ENCODE data around the gene EIF1B.
A peak's percentile ranks its signal among the peaks of the same experiment; 100 is the strongest.

EIF1B gene

DNA sequence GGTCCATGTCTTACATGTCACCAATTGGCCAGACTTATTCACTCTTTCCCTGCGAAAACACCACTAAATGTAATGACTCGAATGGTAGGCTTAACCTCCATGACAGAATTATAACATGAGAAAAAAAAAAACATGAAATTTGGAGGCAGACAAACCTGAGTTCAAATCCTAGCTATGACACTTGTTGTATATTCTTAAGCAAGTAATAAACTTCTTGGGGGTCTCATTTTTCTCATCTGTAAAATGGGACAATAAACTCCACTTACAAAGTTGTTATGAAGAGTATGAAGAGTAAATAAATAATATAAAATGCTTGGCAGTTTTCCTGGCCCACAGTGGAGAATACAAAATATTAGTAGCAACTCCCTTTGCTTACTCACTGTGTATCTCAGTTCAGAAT, 11.4 kb upstream of the EIF1B start:
- peaks cover 2% of the 10 kb centered on the region for H3K36me3 Mint-ChIP-seq (ENCODE audit: low read depth)
- no peaks in the 10 kb centered on the region for H3K4me1 Mint-ChIP-seq (ENCODE audit: low read depth)
- no peaks in the 10 kb centered on the region for H3K9me3 Mint-ChIP-seq
- no peaks in the 10 kb centered on the region for H3K27me3 Mint-ChIP-seq (ENCODE audit: low read depth)
- no peak overlapping the region for H3K27ac Mint-ChIP-seq
- H3K4me3 Mint-ChIP-seq, result no peak overlapping the region

GRCh38 chr3:40299130-40299720, 10.3 kb upstream of the EIF1B start:
- no peaks in the 10 kb centered on the region for H3K4me1 Mint-ChIP-seq (ENCODE audit: low read depth)

DNA sequence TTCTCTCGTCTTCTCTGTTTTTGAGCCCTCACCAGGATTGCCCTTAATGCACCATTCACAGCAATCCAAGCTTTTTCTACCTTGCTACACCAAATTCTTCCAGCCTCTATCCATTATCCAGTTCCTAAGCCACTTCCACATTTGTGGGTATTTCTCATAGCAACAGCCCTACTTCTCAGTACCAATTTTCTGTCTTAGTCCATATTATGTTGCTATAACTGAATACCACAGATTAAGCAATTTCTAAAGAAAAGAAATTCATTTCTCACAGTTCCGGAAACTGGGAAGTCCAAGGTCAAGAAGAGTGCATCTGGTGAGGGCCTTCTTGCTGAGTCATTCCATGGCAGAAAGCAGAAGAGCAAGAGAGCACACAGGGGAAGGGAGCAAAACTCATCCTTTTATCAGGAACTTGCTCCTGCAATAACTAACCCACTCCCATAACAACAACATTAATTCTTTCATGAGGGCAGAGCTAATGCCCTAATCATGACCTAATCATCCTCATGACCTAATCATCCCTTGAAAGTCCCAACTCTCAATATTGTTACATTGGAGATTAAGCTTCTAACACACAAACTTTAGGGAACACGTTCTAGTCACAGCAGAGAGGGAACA, 9.7 kb upstream of the EIF1B start:
- Mint-ChIP-seq H3K36me3 (ENCODE audit: low read depth) (peaks cover 2% of the 10 kb centered on the region), H3K27me3 (ENCODE audit: low read depth) (no peaks in the 10 kb centered on the region), H3K4me1 (ENCODE audit: low read depth) (no peaks in the 10 kb centered on the region), H3K4me3 (no peak overlapping the region), H3K27ac (no peak overlapping the region), H3K9me3 (no peaks in the 10 kb centered on the region)

More at GRCh38 chr3:40299130-40299720, 10.3 kb upstream of the EIF1B start:
- Mint-ChIP-seq H3K27me3 (ENCODE audit: low read depth) (no peaks in the 10 kb centered on the region), H3K4me3 (no peak overlapping the region), H3K36me3 (ENCODE audit: low read depth) (peaks cover 2% of the 10 kb centered on the region), H3K27ac (no peak overlapping the region), H3K9me3 (no peaks in the 10 kb centered on the region)

DNA sequence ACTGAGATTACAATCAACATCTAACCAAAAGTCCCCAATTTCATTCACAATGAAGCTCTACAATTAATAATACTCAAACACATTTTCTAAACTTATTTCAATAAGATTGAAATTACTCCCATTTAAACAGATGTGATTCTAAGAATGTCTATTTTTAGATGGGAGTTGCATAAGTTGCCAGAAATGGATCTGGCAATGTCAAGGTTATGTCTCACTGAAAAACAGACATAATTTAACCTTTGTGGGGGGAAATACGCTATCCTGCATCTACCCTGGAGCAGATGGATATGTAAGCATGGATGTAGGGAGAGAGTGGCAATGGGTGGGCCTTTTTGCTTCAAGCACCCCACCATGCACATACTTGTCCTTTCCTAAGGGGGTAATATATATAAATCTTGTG, 6.7 kb upstream of the EIF1B start:
- no peak overlapping the region for H3K4me3 Mint-ChIP-seq
- no peaks in the 10 kb centered on the region for H3K4me1 Mint-ChIP-seq (ENCODE audit: low read depth)
- peaks cover 2% of the 10 kb centered on the region for H3K36me3 Mint-ChIP-seq (ENCODE audit: low read depth)
- H3K27me3 Mint-ChIP-seq (ENCODE audit: low read depth), result no peaks in the 10 kb centered on the region
- H3K9me3 Mint-ChIP-seq, result no peaks in the 10 kb centered on the region
- H3K27ac Mint-ChIP-seq, result no peak overlapping the region

GRCh38 chr3:40304352-40304751, 5.2 kb upstream of the EIF1B start:
- Mint-ChIP-seq H3K36me3 (ENCODE audit: low read depth) (peaks cover 2% of the 10 kb centered on the region), H3K9me3 (no peaks in the 10 kb centered on the region), H3K4me1 (ENCODE audit: low read depth) (peaks cover 7% of the 10 kb centered on the region), H3K27ac (no peak overlapping the region), H3K4me3 (no peak overlapping the region), H3K27me3 (ENCODE audit: low read depth) (no peaks in the 10 kb centered on the region)

GRCh38 chr3:40306336-40306735, 3.2 kb upstream of the EIF1B start:
- Mint-ChIP-seq H3K9me3 (no peaks in the 10 kb centered on the region), H3K4me3 (no peak overlapping the region), H3K4me1 (ENCODE audit: low read depth) (peaks cover 14% of the 10 kb centered on the region), H3K27me3 (ENCODE audit: low read depth) (no peaks in the 10 kb centered on the region), H3K27ac (no peak overlapping the region), H3K36me3 (ENCODE audit: low read depth) (peaks cover 10% of the 10 kb centered on the region)

DNA sequence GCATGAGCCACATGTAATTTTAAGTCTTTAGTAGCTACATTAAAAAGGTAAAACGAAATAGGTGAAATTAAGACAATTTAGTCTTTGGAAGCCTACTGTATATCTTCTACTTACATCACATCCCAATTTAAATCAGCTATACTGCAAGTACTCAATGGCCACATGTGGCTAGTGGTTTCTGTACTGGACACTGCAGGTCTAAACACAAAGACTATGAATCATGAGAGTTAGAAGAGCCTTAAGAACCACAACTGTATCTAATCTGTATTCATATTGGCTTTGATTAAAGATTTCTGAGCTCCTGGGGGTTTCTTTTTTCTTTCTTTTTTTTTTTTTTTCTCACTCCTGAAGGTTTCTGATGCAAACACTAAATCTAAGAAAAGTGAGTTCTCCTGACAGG, 2.3 kb upstream of the EIF1B start:
- Mint-ChIP-seq H3K27me3 (ENCODE audit: low read depth) (no peaks in the 10 kb centered on the region), H3K4me3 (no peak overlapping the region), H3K9me3 (no peaks in the 10 kb centered on the region), H3K4me1 (ENCODE audit: low read depth) (peaks cover 17% of the 10 kb centered on the region), H3K27ac (no peak overlapping the region), H3K36me3 (ENCODE audit: low read depth) (peaks cover 13% of the 10 kb centered on the region)

- no peaks in the 10 kb centered on the region for H3K9me3 Mint-ChIP-seq
- H3K27me3 Mint-ChIP-seq (ENCODE audit: low read depth), result no peaks in the 10 kb centered on the region
- H3K36me3 Mint-ChIP-seq (ENCODE audit: low read depth), result peaks cover 23% of the 10 kb centered on the region
- H3K4me1 Mint-ChIP-seq (ENCODE audit: low read depth), result peaks cover 17% of the 10 kb centered on the region
- peak overlapping the region; percentile 97 for H3K27ac Mint-ChIP-seq
- H3K4me3 Mint-ChIP-seq, result peak overlapping the region; percentile 100
These were observed 636 bp upstream of the EIF1B start for GRCh38 chr3:40308725-40309417.

DNA sequence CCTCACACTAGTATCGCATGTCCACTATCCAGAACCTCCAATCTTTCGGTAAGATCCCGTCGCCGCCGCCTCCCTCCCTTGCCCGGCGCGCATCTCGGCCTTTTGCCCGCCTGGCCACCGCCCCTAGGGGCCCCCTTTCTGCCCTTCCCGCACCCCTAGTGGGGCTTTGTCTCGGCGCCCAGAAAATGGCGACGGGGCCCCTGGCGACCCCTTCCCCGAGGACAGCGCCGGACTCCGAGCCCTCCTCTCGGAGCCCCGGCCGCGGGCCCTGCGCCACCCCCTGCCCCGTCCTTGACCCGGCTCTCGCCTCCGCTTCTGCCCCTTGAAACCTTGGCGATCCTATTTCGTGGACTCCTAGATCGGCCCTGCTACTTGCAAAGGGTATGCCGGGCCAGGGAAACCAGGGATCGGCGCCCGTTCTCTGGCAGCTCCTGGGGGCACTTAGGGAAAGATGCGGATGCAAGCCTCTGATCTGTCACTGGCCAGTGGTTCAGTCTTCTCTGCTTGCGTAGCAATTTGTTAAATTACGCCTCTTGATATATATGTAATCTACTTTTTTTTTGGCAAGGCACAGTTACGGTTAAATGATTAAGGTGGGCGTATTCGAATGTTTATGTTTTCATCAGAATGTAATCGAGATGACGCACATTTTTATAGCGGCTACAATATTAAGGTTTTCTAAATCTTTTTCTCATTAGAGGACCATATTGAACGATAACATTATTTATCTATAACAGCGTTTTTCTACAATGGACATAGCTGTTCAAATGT, 603 bp downstream of the EIF1B start:
- no peaks in the 10 kb centered on the region for H3K27me3 Mint-ChIP-seq (ENCODE audit: low read depth)
- peak overlapping the region; percentile 100 for H3K4me3 Mint-ChIP-seq
- no peaks in the 10 kb centered on the region for H3K9me3 Mint-ChIP-seq
- H3K36me3 Mint-ChIP-seq (ENCODE audit: low read depth), result peaks cover 24% of the 10 kb centered on the region
- H3K4me1 Mint-ChIP-seq (ENCODE audit: low read depth), result peaks cover 17% of the 10 kb centered on the region
- H3K27ac Mint-ChIP-seq, result peak overlapping the region; percentile 97

GRCh38 chr3:40310705-40311104, 1.2 kb downstream of the EIF1B start:
- peaks cover 17% of the 10 kb centered on the region for H3K4me1 Mint-ChIP-seq (ENCODE audit: low read depth)
- no peaks in the 10 kb centered on the region for H3K9me3 Mint-ChIP-seq
- peak overlapping the region; percentile 100 for H3K4me3 Mint-ChIP-seq
- peak overlapping the region; percentile 97 for H3K27ac Mint-ChIP-seq
- no peaks in the 10 kb centered on the region for H3K27me3 Mint-ChIP-seq (ENCODE audit: low read depth)
- peaks cover 24% of the 10 kb centered on the region for H3K36me3 Mint-ChIP-seq (ENCODE audit: low read depth)

- no peak overlapping the region for H3K4me3 Mint-ChIP-seq
- H3K27ac Mint-ChIP-seq, result no peak overlapping the region
- H3K36me3 Mint-ChIP-seq (ENCODE audit: low read depth), result peaks cover 24% of the 10 kb centered on the region
- peaks cover 17% of the 10 kb centered on the region for H3K4me1 Mint-ChIP-seq (ENCODE audit: low read depth)
- H3K9me3 Mint-ChIP-seq, result no peaks in the 10 kb centered on the region
- no peaks in the 10 kb centered on the region for H3K27me3 Mint-ChIP-seq (ENCODE audit: low read depth)
These were observed 3.2 kb downstream of the EIF1B start for GRCh38 chr3:40312661-40313226.

DNA sequence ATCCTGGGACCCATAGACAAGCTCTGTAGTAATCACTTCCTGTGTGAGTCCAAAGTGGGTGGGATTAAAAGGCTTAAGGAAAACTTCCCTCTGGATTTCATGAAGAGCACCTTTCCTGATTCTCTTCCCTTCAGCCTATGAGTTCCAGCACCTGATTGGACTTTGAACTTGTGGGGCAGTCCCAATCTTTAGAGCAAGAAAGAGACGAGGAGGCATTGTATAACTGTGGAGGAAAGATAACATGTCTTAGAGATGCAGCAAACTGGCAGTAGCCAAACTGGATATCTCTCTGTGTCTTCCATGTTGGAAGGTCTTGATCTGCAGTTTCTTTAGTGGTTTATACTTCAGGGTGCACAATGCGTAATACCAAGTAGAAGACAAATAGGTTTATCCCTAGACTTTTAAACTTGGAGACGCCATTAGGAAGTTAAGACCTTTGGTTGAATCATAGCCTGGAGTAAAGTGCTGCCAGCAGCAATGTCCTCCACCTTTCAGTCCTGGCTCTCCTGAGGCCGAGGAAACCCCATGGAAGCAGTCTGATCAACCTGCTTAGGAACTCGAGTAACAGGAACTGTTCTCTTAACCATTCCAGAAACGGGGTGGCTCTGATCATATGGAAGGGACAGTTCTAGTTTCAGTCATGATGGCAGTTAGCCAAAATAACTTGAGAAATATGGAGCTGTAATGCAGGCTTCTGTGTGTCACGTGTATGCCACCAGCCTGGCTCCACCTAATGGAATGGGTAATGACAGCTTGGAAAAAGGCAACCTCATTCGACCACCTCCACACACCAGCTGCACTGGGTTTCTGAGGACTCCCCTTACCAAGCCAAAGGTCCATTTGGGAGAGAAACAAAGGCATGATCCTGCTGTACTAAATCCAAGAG, 4.7 kb downstream of the EIF1B start:
- Mint-ChIP-seq H3K36me3 (ENCODE audit: low read depth) (peaks cover 24% of the 10 kb centered on the region), H3K27me3 (ENCODE audit: low read depth) (no peaks in the 10 kb centered on the region), H3K9me3 (no peaks in the 10 kb centered on the region), H3K4me3 (no peak overlapping the region), H3K4me1 (ENCODE audit: low read depth) (peaks cover 11% of the 10 kb centered on the region), H3K27ac (no peak overlapping the region)

- H3K36me3 Mint-ChIP-seq (ENCODE audit: low read depth), result peaks cover 11% of the 10 kb centered on the region
- no peaks in the 10 kb centered on the region for H3K27me3 Mint-ChIP-seq (ENCODE audit: low read depth)
- H3K4me3 Mint-ChIP-seq, result no peak overlapping the region
- no peaks in the 10 kb centered on the region for H3K9me3 Mint-ChIP-seq
- no peaks in the 10 kb centered on the region for H3K4me1 Mint-ChIP-seq (ENCODE audit: low read depth)
- H3K27ac Mint-ChIP-seq, result no peak overlapping the region
These were observed 7.8 kb downstream of the EIF1B start for GRCh38 chr3:40317061-40317855.
